Testis (tissue), 3 donors: Measurements from ENCODE around the gene IL22. TPM values are rescaled to one million over a fixed set of nuclear protein-coding genes. Genes with fewer than 3 reads are reported as not detected.

Source experiments
- DNase-seq: peaks from one replicate; pipeline ENCODE4 v3.0.0-alpha.2; 2019
- H3K27ac ChIP-seq, 2 donors: fragments of 200-600 bp; sonication (generic); one replicate each; pipeline ENCODE4 v1.5.1; 2019
- H3K27me3 ChIP-seq: fragments of 200-600 bp; sonication (generic); one replicate; pipeline ENCODE4 v1.5.1; 2019
- H3K36me3 ChIP-seq: fragments of 200-600 bp; sonication (generic); one replicate; pipeline ENCODE4 v1.5.1; 2017; ENCODE audit warnings: low read depth; ENCODE audit errors: missing control alignments
- H3K4me1 ChIP-seq: fragments of 200-600 bp; sonication (generic); one replicate; pipeline ENCODE4 v1.5.1; 2019
- H3K4me3 ChIP-seq, 2 donors: fragments of 200-600 bp; sonication (generic); one replicate each; pipeline ENCODE4 v1.5.1; 2017 to 2019
- H3K9me3 ChIP-seq: fragments of 200-600 bp; sonication (generic); one replicate; pipeline ENCODE4 v1.5.1; 2017
- POLR2A ChIP-seq: fragments of 450-650 bp; IDR thresholded peaks from one replicate; pipeline ENCODE4 v1.6.1; 2017; ENCODE audit warnings: antibody characterized with exemption, mild to moderate bottlenecking, moderate library complexity
- WGBS, 2 donors: methylation state at CpG; one replicate each; pipeline ENCODE4 v1.1.5; 2018; 5-methylcytosine and 5-hydroxymethylcytosine counted together
- intact Hi-C: fragments of 100-400 bp; cut with DNase I; formaldehyde crosslinking; loops from one replicate; pipeline ENCODE4 v1.15.1; 2023; ENCODE audit warnings: low total_unique reads
- polyA plus RNA-seq: library from polyadenylated mRNA; stranded (reverse); fragments of 350-450 nt; fragmentation: Illumina TruSeq; extraction: RNeasy Lipid Tissue Mini Kit (QIAGEN cat#74804); gene quantifications from one replicate; pipeline ENCODE4 v1.2.3, GENCODE V29; 2014; ENCODE audit warnings: low read depth, low replicate concordance; ENCODE audit not compliant: insufficient read depth
- total RNA-seq, 2 donors: library from RNA; depleted of rRNA; stranded (reverse); fragments of >200 nt; gene quantifications; one replicate each; pipeline ENCODE4 v1.2.3, GENCODE V29; 2016
- TF ChIP-seq, protein P1 (sequence below), 3 experiments: fragments of 450-650 bp in 2 of 3; fragments of 200-600 bp in 1 of 3; sonication (generic) in 1 of 3; IDR thresholded peaks; one replicate each; pipeline ENCODE4 v1.5.1; 2016 to 2019; ENCODE audit warnings: antibody characterized with exemption in 3 of 3, mild to moderate bottlenecking in 2 of 3, moderate library complexity in 1 of 3

The IL22 gene
- total and polyA plus RNA-seq, 3 donors from 2014 or later = not detected

DNA sequence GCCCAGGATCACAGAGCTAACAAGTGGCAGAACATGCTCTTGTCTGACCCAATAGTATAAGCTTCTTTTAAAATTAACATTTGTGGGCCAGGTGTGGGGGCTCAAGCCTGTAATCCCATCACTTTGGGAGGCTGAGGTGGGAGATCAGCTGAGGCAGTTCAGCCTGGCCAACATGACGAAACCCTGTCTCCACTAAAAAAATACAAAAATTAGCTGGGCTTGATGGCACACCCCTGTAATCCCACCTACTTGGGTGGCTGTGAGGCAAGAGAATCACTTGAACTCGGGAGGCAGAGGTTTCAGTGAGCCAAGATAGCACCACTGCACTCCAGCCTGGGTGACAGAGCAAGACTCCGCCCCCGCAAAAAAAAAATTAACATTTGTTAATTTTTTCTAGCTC is 33.0 kb upstream of the IL22 start:
- no peak for TF ChIP-seq POLR2A
- TF ChIP-seq, protein P1, sequence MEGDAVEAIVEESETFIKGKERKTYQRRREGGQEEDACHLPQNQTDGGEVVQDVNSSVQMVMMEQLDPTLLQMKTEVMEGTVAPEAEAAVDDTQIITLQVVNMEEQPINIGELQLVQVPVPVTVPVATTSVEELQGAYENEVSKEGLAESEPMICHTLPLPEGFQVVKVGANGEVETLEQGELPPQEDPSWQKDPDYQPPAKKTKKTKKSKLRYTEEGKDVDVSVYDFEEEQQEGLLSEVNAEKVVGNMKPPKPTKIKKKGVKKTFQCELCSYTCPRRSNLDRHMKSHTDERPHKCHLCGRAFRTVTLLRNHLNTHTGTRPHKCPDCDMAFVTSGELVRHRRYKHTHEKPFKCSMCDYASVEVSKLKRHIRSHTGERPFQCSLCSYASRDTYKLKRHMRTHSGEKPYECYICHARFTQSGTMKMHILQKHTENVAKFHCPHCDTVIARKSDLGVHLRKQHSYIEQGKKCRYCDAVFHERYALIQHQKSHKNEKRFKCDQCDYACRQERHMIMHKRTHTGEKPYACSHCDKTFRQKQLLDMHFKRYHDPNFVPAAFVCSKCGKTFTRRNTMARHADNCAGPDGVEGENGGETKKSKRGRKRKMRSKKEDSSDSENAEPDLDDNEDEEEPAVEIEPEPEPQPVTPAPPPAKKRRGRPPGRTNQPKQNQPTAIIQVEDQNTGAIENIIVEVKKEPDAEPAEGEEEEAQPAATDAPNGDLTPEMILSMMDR (IDR thresholded peaks at IDR 0.05) = no peak
- intact Hi-C loops = no loop called here
- 84 to 86% methylated on average over 4 of the region's 4 CpGs for WGBS, 2 donors
- no peaks in the 10 kb centered on the region for H3K9me3 ChIP-seq
- H3K4me3 ChIP-seq = no peak overlapping the region
- H3K4me1 ChIP-seq = peaks cover 12% of the 10 kb centered on the region
- H3K27me3 ChIP-seq = no peaks in the 10 kb centered on the region
- H3K36me3 ChIP-seq = no peaks in the 10 kb centered on the region
- no peak for DNase-seq
- no peak overlapping the region for H3K27ac ChIP-seq

DNA sequence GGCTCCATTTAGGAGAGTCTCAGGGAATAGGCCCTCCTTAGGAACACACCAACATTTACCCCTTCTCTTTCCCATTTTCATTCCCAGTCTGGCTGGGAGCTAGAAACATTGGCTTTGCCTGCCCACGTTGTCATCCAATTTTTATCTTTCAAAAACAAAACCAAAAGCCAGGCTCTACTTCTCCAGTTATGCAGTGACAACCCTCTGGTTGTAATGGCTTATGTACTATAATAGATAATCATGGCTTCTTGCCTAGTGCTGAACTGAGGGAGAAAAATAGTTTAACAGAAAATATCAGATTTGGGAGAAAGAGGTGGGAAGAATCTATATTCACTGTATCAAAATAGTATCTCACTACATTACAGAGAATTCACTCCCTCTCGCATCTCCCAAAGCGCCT is 32.1 kb upstream of the IL22 start:
- intact Hi-C loops = no loop called here
- 56 to 60% methylated on average over 3 of the region's 3 CpGs for WGBS, 2 donors

DNA sequence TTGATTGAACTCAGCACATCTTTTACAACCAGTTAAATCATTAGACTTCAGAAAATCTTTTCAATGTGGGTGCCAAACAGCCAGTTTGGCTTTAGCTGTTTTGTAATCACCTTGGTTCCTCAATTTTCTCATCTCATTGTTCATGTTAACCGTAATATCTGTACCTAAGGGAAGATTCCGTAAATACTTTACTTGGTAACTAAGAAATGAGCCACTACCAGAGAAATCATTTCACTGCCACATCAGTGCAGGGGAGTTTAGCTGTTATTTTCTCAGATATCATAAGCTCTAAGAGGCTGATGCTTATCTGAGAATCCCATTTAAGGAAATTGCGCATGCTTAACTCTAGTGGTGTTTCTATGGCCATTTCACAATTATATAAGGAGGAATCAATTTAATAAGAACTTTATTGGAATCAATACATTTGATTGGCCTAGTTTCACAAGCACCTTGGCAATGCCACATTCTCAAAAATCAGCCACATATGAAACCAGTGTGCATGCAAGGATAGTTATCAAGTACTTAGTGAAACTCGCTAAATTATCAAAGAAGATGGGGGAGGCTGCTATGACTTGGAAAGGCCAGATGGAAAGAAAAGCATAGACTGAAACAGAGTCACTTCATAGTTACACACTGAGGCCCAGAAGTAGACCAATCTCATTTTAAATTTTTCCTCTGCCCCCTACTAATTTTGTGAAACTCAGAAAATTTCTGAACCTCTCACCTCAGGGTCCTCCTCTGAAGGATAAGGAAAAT is 28.1 kb upstream of the IL22 start:
- no peaks in the 10 kb centered on the region for H3K27me3 ChIP-seq
- H3K27ac ChIP-seq = no peak overlapping the region
- DNase-seq = no peak
- H3K4me3 ChIP-seq = no peak overlapping the region
- TF ChIP-seq, protein P1 (IDR thresholded peaks at IDR 0.05) = no peak
- no peak for TF ChIP-seq POLR2A
- no peaks in the 10 kb centered on the region for H3K9me3 ChIP-seq
- intact Hi-C loops = no loop called here
- no peaks in the 10 kb centered on the region for H3K36me3 ChIP-seq
- peaks cover 12% of the 10 kb centered on the region for H3K4me1 ChIP-seq
- 84 to 85% methylated on average over 4 of the region's 4 CpGs for WGBS, 2 donors

More for the DNA sequence above, 32.1 kb upstream of the IL22 start:
- H3K4me3 ChIP-seq = no peak overlapping the region
- H3K36me3 ChIP-seq = no peaks in the 10 kb centered on the region
- DNase-seq = no peak
- H3K9me3 ChIP-seq = no peaks in the 10 kb centered on the region
- H3K27ac ChIP-seq = no peak overlapping the region
- H3K27me3 ChIP-seq = no peaks in the 10 kb centered on the region
- TF ChIP-seq, protein P1 (IDR thresholded peaks at IDR 0.05) = no peak
- peaks cover 12% of the 10 kb centered on the region for H3K4me1 ChIP-seq

DNA sequence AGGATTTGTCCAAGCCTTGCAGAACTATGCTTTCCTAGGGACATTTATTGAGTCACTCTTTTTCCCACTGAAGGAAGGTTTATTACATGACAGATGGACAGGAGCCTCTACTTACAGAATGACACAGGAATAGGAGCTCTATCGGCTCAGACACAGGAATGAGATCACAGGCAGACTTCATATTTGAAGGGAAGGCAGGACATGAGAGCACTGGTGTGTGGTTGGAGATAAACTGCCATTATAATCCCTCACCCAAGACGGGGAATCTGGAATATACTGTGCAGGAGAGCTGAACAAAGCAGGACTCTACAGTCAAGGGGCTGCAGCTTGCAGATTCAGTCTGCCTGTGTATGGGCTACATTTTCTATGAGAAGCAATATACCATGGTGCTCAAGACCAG is 26.8 kb upstream of the IL22 start:
- Histone ChIP-seq H3K27me3 (no peaks in the 10 kb centered on the region), H3K4me3 (no peak overlapping the region), H3K27ac (no peak overlapping the region), H3K36me3 (no peaks in the 10 kb centered on the region), H3K9me3 (no peaks in the 10 kb centered on the region), H3K4me1 (peaks cover 5% of the 10 kb centered on the region)
- TF ChIP-seq, protein P1 (IDR thresholded peaks at IDR 0.05) = no peak
- TF ChIP-seq POLR2A = no peak
- intact Hi-C loops = no loop called here
- DNase-seq = no peak
- WGBS, 2 donors = 89 to 94% methylated on average over 2 of the region's 2 CpGs
